HCT116 (cell line): ENCODE results near the gene FBH1. TPM values are rescaled to one million over a fixed set of nuclear protein-coding genes. Genes with fewer than 3 reads are reported as not detected.

Source experiments
- ATAC-seq: fragments of 200-7000 bp; cut with Tn5 transposase; 2 replicates; pipeline ENCODE4 v1.9.1; 2020; ENCODE audit warnings: mild to moderate bottlenecking, moderate library complexity
- BruUV-seq: library from RNA; stranded (reverse); fragments of 400-500 nt; replicated peaks from 2 replicates; lab custom pipeline; 2021; lab: Mats Ljungman, UMichigan
- CTCF ChIA-PET: fragments of 300-600 bp; sonication (Branson Sonifier 250); formaldehyde crosslinking; loops from one replicate; lab custom pipeline; 2021; ENCODE audit warnings: antibody characterized with exemption; lab: Charles Lee
- POLR2A ChIA-PET: fragments of 300-600, 350-600 bp; sonication (Branson Sonifier 250); formaldehyde crosslinking; loops from one replicate; lab custom pipeline; 2021; ENCODE audit warnings: antibody characterized with exemption; lab: Charles Lee
- RAD21 ChIA-PET, 2 experiments: fragments of 300-600 bp; sonication (Branson Sonifier 250); formaldehyde crosslinking; loops; one replicate each; lab custom pipeline; 2023; ENCODE audit warnings: low total read pairs in 2 of 2; ENCODE audit not compliant: uncharacterized antibody in 2 of 2, unreplicated experiment in 2 of 2, low non-redundant PET in 1 of 2; lab: Charles Lee
- DNase-seq: peaks from one replicate; pipeline ENCODE4 v3.0.0-alpha.2; 2010; ENCODE audit warnings: low read depth, low spot score
- H2AFZ ChIP-seq: fragments of 200-600 bp; shearing (Covaris generic), sonication (generic); 2 replicates; pipeline ENCODE4 v1.6.1; 2017; ENCODE audit warnings: low read depth, mixed run types, mixed read lengths, antibody characterized with exemption, low read length; ENCODE audit not compliant: poor library complexity, severe bottlenecking
- H3K27ac ChIP-seq: 2 replicates; pipeline ENCODE4 v1.5.1; 2012; ENCODE audit warnings: low read depth, low read length
- H3K27me3 ChIP-seq: fragments of 200-600 bp; sonication (generic); 2 replicates; pipeline ENCODE4 v1.6.1; 2016; ENCODE audit warnings: mixed run types, low read length, mixed read lengths; ENCODE audit not compliant: insufficient read depth
- H3K36me3 ChIP-seq, 2 experiments: fragments of 200-500 bp in 1 of 2; fragments of 200-600 bp in 1 of 2; sonication (Bioruptor generic) in 1 of 2; sonication (generic) in 1 of 2; 2 replicates each; pipeline versions ENCODE4 v1.5.1 to v1.6.1; 2014 to 2016; ENCODE audit warnings: low read length in 2 of 2, inconsistent platforms in 1 of 2, mixed read lengths in 1 of 2, mixed run types in 1 of 2; ENCODE audit not compliant: insufficient read depth in 2 of 2, control insufficient read depth in 1 of 2
- H3K4me1 ChIP-seq, 2 experiments: fragments of 200-600 bp in 1 of 2; sonication (generic) in 1 of 2; 2 replicates each; pipeline versions ENCODE4 v1.5.1 to v1.6.1; 2012 to 2017; ENCODE audit warnings: low read length in 2 of 2, inconsistent platforms in 1 of 2, mild to moderate bottlenecking in 1 of 2, mixed read lengths in 1 of 2, mixed run types in 1 of 2, moderate library complexity in 1 of 2; ENCODE audit not compliant: insufficient read depth in 2 of 2, control insufficient read depth in 1 of 2
- H3K4me2 ChIP-seq: fragments of 200-600 bp; sonication (generic); 2 replicates; pipeline ENCODE4 v1.6.1; 2017; ENCODE audit warnings: mixed run types, low read length, mixed read lengths
- H3K4me3 ChIP-seq, 2 experiments: fragments of 200-600 bp in 1 of 2; sonication (generic) in 1 of 2; replicated peaks in 1 of 2; 2 replicates each; pipeline ENCODE4 v1.5.1; 2011 to 2016; ENCODE audit warnings: low read length in 2 of 2, control low read depth in 1 of 2, low read depth in 1 of 2, mild to moderate bottlenecking in 1 of 2, mixed read lengths in 1 of 2, mixed run types in 1 of 2
- H3K79me2 ChIP-seq: fragments of 200-600 bp; sonication (generic); 2 replicates; pipeline ENCODE4 v1.6.1; 2017; ENCODE audit warnings: mild to moderate bottlenecking, mixed run types, low read length, moderate library complexity, mixed read lengths; ENCODE audit not compliant: insufficient read depth
- H3K9ac ChIP-seq: fragments of 200-600 bp; sonication (generic); 2 replicates; pipeline ENCODE4 v1.6.1; 2016; ENCODE audit warnings: low read length, mixed read lengths
- H3K9me2 ChIP-seq: fragments of 200-600 bp; sonication (generic), shearing (Covaris generic); 2 replicates; pipeline ENCODE4 v1.6.1; 2017; ENCODE audit warnings: mixed run types, mild to moderate bottlenecking, moderate library complexity; ENCODE audit not compliant: insufficient read depth
- H3K9me3 ChIP-seq, 2 experiments: fragments of 200-500 bp in 1 of 2; fragments of 200-600 bp in 1 of 2; sonication (Bioruptor generic) in 1 of 2; sonication (generic) in 1 of 2; 2 replicates each; pipeline ENCODE4 v1.6.1; 2014 to 2017; ENCODE audit warnings: low read length in 2 of 2, mixed read lengths in 2 of 2, inconsistent platforms in 1 of 2, low read depth in 1 of 2, mild to moderate bottlenecking in 1 of 2, mixed run types in 1 of 2, moderate library complexity in 1 of 2; ENCODE audit not compliant: control insufficient read depth in 1 of 2, insufficient read depth in 1 of 2
- H4K20me1 ChIP-seq: fragments of 200-600 bp; sonication (generic), shearing (Covaris generic); 2 replicates; pipeline ENCODE4 v1.6.1; 2017; ENCODE audit warnings: mixed run types, mild to moderate bottlenecking, moderate library complexity; ENCODE audit not compliant: insufficient read depth
- ATF3 ChIP-seq: IDR thresholded peaks from 2 replicates; pipeline ENCODE4 v1.6.1; 2012
- CEBPB ChIP-seq: IDR thresholded peaks from 2 replicates; pipeline ENCODE4 v1.6.1; 2012; ENCODE audit warnings: low read depth
- CTCF ChIP-seq, 3 experiments: fragments of 200-600 bp in 1 of 3; sonication (generic) in 1 of 3; IDR thresholded peaks in 2 of 3; conservative IDR thresholded peaks in 1 of 3; 2 replicates each; pipeline ENCODE4 v1.5.1; 2012 to 2017; ENCODE audit warnings: low read depth in 2 of 3, low read length in 2 of 3, antibody characterized with exemption in 1 of 3, borderline replicate concordance in 1 of 3, control low read depth in 1 of 3, mild to moderate bottlenecking in 1 of 3, mixed read lengths in 1 of 3, mixed run types in 1 of 3, moderate library complexity in 1 of 3; ENCODE audit not compliant: insufficient read depth in 1 of 3
- EGR1 ChIP-seq: IDR thresholded peaks from 2 replicates; pipeline ENCODE4 v1.6.1; 2012; ENCODE audit warnings: low read depth
- ELF1 ChIP-seq: IDR thresholded peaks from 2 replicates; pipeline ENCODE4 v1.6.1; 2012; ENCODE audit warnings: low read depth, borderline replicate concordance
- EZH2 ChIP-seq: fragments of 200-600 bp; sonication (generic); IDR thresholded peaks from 2 replicates; pipeline ENCODE4 v1.6.1; 2017; ENCODE audit warnings: antibody characterized with exemption, mixed run types
- EZH2phosphoT487 ChIP-seq: fragments of 200-600 bp; IDR thresholded peaks from 2 replicates; pipeline ENCODE4 v1.6.1; 2018; ENCODE audit warnings: antibody characterized with exemption, borderline replicate concordance
- FOSL1 ChIP-seq: IDR thresholded peaks from 2 replicates; pipeline ENCODE4 v1.6.1; 2012; ENCODE audit warnings: low read depth
- POLR2A ChIP-seq: IDR thresholded peaks from 2 replicates; pipeline ENCODE4 v1.7.0; 2011; ENCODE audit warnings: borderline replicate concordance; ENCODE audit not compliant: insufficient read depth, insufficient read length; ENCODE audit errors: extremely low read depth
- POLR2AphosphoS5 ChIP-seq: IDR thresholded peaks from 2 replicates; pipeline ENCODE4 v1.6.1; 2011; ENCODE audit warnings: mild to moderate bottlenecking, low read depth, low read length, moderate library complexity
- RAD21 ChIP-seq: IDR thresholded peaks from 2 replicates; pipeline ENCODE4 v1.6.1; 2012; ENCODE audit warnings: low read depth, mild to moderate bottlenecking
- SIN3A ChIP-seq: IDR thresholded peaks from 2 replicates; pipeline ENCODE4 v1.6.1; 2012; ENCODE audit warnings: low read depth
- SP1 ChIP-seq: IDR thresholded peaks from 2 replicates; pipeline ENCODE4 v1.6.1; 2012; ENCODE audit warnings: low read depth
- SRF ChIP-seq: IDR thresholded peaks from 2 replicates; pipeline ENCODE4 v1.6.1; 2012; ENCODE audit warnings: low read depth
- TCF7L2 ChIP-seq: IDR thresholded peaks from 2 replicates; pipeline ENCODE4 v1.7.0; 2011; ENCODE audit warnings: borderline replicate concordance, inconsistent platforms; ENCODE audit not compliant: insufficient read depth, insufficient read length; ENCODE audit errors: extremely low read depth
- YY1 ChIP-seq: IDR thresholded peaks from 2 replicates; pipeline ENCODE4 v1.6.1; 2011; ENCODE audit warnings: low read length, low read depth, moderate library complexity, mild to moderate bottlenecking; ENCODE audit not compliant: insufficient replicate concordance; ENCODE audit errors: extremely low read depth
- ZFX ChIP-seq: fragments of 450-650 bp; IDR thresholded peaks from 2 replicates; pipeline ENCODE4 v1.6.1; 2017
- intact Hi-C: fragments of 100-400 bp; cut with micrococcal nuclease; formaldehyde crosslinking; loops from 2 replicates; pipeline ENCODE4 v1.10.0; 2022
- total RNA-seq: library from RNA; stranded (reverse); gene quantifications from one replicate; pipeline ENCODE4 v1.2.1, GENCODE V29; 2021; ENCODE audit not compliant: unreplicated experiment

Gene FBH1
- total RNA-seq, 1 experiment from 2014 or later = 70.2 TPM

GRCh38 chr10:5971315-5971832 lies 81.3 kb downstream of the FBH1 start:
- ATAC-seq (no peak), DNase-seq (no peak)
- H3K9ac ChIP-seq = no peak overlapping the region

GRCh38 chr10:5971886-5972285 lies 81.8 kb downstream of the FBH1 start:
- Histone ChIP-seq H3K27me3 (no peaks in the 10 kb centered on the region), H3K79me2 (peaks cover 47% of the 10 kb centered on the region), H3K4me1 (peaks cover 2 to 21% of the 10 kb centered on the region in 2 experiments; a peak in 3 of 4 replicates), H3K9me2 (no peaks in the 10 kb centered on the region), H3K9me3 (no peaks in the 10 kb centered on the region), H2AFZ (no peak overlapping the region), H3K4me2 (no peak overlapping the region), H3K27ac (no peak overlapping the region), H3K36me3 (no peaks in the 10 kb centered on the region), H4K20me1 (no peaks in the 10 kb centered on the region), H3K9ac (no peak overlapping the region), H3K4me3 (no peak overlapping the region)
- POLR2A ChIA-PET = no interaction called here
- no TSS peak for BruUV-seq
- DNase-seq (no peak), ATAC-seq (no peak)
- RAD21 ChIA-PET = no interaction called here
- intact Hi-C loops = loop anchor here (10.0 kb wide), 1 partner anchor 113 kb away; the partner anchor contains the start of gene RBM17
- CTCF ChIA-PET = no interaction called here
- no peak for TF ChIP-seq SP1
- TF ChIP-seq POLR2AphosphoS5 = no peak
- TF ChIP-seq EZH2 = no peak
- no peak for TF ChIP-seq CTCF (IDR thresholded peaks at IDR 0.05 in 2 of 3, conservative IDR thresholded peaks at IDR 0.05 in 1 of 3; ENCODE audit: borderline replicate concordance in 1 of 3, insufficient read depth in 1 of 3, low read depth in 2 of 3, low read length in 2 of 3)
- TF ChIP-seq EGR1 = no peak
- TF ChIP-seq RAD21 = no peak
- TF ChIP-seq TCF7L2 = no peak
- no peak for TF ChIP-seq FOSL1

More at GRCh38 chr10:5971315-5971832, 81.3 kb downstream of the FBH1 start:
- no peak for TF ChIP-seq ELF1
- TF ChIP-seq EZH2 = no peak
- TF ChIP-seq POLR2A = no peak
- no peak for TF ChIP-seq CEBPB
- TF ChIP-seq ATF3 = no peak
- TF ChIP-seq SP1 = no peak
- TF ChIP-seq RAD21 = no peak
- TF ChIP-seq EGR1 = no peak
- TF ChIP-seq SIN3A = no peak
- no peak for TF ChIP-seq YY1
- no peak for TF ChIP-seq SRF
- no peak for TF ChIP-seq ZFX
- no peak for TF ChIP-seq TCF7L2
- TF ChIP-seq EZH2phosphoT487 = no peak
- no peaks in the 10 kb centered on the region for H3K9me3 ChIP-seq
- H3K36me3 ChIP-seq = no peaks in the 10 kb centered on the region
- no peak overlapping the region for H3K4me3 ChIP-seq
- H4K20me1 ChIP-seq = no peaks in the 10 kb centered on the region
- no peak overlapping the region for H3K27ac ChIP-seq
- ChIA-PET CTCF (no interaction called here), RAD21 (no interaction called here), POLR2A (no interaction called here)
- H3K27me3 ChIP-seq = no peaks in the 10 kb centered on the region
- H2AFZ ChIP-seq = no peak overlapping the region
- no peaks in the 10 kb centered on the region for H3K9me2 ChIP-seq
- BruUV-seq = no TSS peak
- peak overlapping the region; percentile 21; the same call in 1 of the 2 replicates for H3K4me2 ChIP-seq
- intact Hi-C loops = loop anchor here (10.0 kb wide), 1 partner anchor 113 kb away; the partner anchor contains the start of gene RBM17
- peaks cover 2 to 16% of the 10 kb centered on the region in 2 experiments; a peak in 3 of 4 replicates for H3K4me1 ChIP-seq
- H3K79me2 ChIP-seq = peaks cover 42% of the 10 kb centered on the region
